Mesothelial cell of epicardium (in vitro differentiated cells): Measurements from ENCODE around the gene ARHGEF40. TPM values are rescaled to one million over a fixed set of nuclear protein-coding genes. Genes with fewer than 3 reads are reported as not detected.

ENCODE experiments used
- DNase-seq, 2 experiments: peaks; one replicate each; pipeline ENCODE4 v3.0.0; 2021; ENCODE audit warnings: low spot score in 2 of 2; ENCODE audit not compliant: unreplicated experiment in 2 of 2
- H3K27ac Mint-ChIP-seq: 2 replicates; pipeline ENCODE4 v1.8.0; 2021; ENCODE audit warnings: mixed read lengths
- H3K27me3 Mint-ChIP-seq: 2 replicates; pipeline ENCODE4 v1.8.0; 2021; ENCODE audit warnings: low read depth, mixed read lengths
- H3K36me3 Mint-ChIP-seq: 2 replicates; pipeline ENCODE4 v1.8.0; 2021; ENCODE audit warnings: mixed read lengths
- H3K4me1 Mint-ChIP-seq: 2 replicates; pipeline ENCODE4 v1.8.0; 2021; ENCODE audit warnings: mixed read lengths
- H3K4me3 Mint-ChIP-seq: 2 replicates; pipeline ENCODE4 v1.8.0; 2021; ENCODE audit warnings: mild to moderate bottlenecking, moderate library complexity, mixed read lengths
- H3K9me3 Mint-ChIP-seq: 2 replicates; pipeline ENCODE4 v1.8.0; 2021; ENCODE audit warnings: mixed read lengths
- CTCF ChIP-seq: fragments of 200-600 bp; sonication (generic); IDR thresholded peaks from one replicate; pipeline ENCODE4 v1.5.0; 2021; ENCODE audit warnings: antibody characterized with exemption; ENCODE audit not compliant: unreplicated experiment
- total RNA-seq: library from RNA; stranded (reverse); gene quantifications from 3 replicates; pipeline ENCODE4 v1.2.1, GENCODE V29; 2021

Gene ARHGEF40
- total RNA-seq, 1 donor from 2014 or later: 96.2 TPM

DNA sequence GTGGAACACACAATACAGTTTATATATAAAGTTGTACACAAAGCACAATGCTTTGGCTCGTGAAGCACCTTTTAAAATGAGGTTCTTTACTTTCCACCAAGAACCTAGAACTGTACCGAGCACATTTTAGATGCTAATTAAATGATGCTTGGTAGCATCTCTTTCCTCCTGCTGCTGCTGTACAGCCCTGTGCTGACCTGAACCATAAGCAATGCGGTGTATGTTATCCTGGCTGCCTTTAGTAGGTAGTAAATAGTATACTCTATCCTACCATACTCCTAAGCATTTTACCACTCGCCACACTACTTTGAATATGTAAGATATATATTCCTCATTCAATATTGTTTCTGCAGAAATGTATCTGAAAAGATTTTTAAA is 15.3 kb upstream of the ARHGEF40 start:
- Mint-ChIP-seq H3K36me3 (no peaks in the 10 kb centered on the region), H3K4me3 (no peak overlapping the region), H3K27me3 (no peaks in the 10 kb centered on the region), H3K9me3 (no peaks in the 10 kb centered on the region), H3K27ac (no peak overlapping the region), H3K4me1 (peaks cover 12% of the 10 kb centered on the region)
- no peak for DNase-seq
- no peak for TF ChIP-seq CTCF

GRCh38 chr14:21055432-21056117 is 14.5 kb upstream of the ARHGEF40 start:
- no peak overlapping the region for H3K4me3 Mint-ChIP-seq
- H3K27me3 Mint-ChIP-seq: no peaks in the 10 kb centered on the region
- DNase-seq: no peak
- H3K27ac Mint-ChIP-seq: no peak overlapping the region
- no peak for TF ChIP-seq CTCF
- H3K4me1 Mint-ChIP-seq: peaks cover 12% of the 10 kb centered on the region
- H3K36me3 Mint-ChIP-seq: no peaks in the 10 kb centered on the region
- no peaks in the 10 kb centered on the region for H3K9me3 Mint-ChIP-seq

DNA sequence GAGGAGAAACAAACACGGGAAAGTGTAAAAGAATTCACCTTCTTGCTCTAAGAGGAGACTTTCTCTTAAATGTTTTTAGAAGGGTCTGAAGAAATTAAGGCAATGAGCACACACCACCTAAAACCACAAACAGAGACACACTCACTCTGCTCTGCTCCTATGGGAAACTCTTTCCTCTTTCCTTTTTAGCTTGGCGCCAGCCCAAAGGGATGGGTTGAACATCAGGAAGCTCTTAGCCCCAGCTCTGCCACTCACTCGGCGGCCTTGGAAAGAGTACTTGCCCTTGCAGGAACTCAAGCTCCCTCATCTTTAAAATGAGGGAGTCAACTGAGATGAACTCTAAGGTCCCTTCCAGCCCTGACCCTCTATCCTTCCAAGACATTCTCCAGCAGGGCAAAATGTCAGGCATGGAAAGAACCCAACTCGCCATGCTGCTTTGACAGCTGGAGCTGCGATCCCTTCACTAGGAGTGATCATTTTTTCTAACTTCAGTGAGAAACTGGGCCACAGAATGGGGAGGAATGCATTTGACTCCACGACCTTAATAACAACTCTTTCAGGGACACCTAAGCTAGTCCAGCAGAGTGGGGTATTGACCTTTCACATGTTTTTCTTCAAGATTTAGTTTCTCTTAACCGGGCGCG is 13.5 kb upstream of the ARHGEF40 start:
- H3K4me3 Mint-ChIP-seq: no peak overlapping the region
- H3K9me3 Mint-ChIP-seq: no peaks in the 10 kb centered on the region
- no peaks in the 10 kb centered on the region for H3K36me3 Mint-ChIP-seq
- H3K27me3 Mint-ChIP-seq: no peaks in the 10 kb centered on the region
- no peak for DNase-seq
- no peak overlapping the region for H3K27ac Mint-ChIP-seq
- TF ChIP-seq CTCF: no peak
- H3K4me1 Mint-ChIP-seq: peaks cover 12% of the 10 kb centered on the region

- Mint-ChIP-seq H3K4me3 (no peak within 1 kb of the TSS), H3K9me3 (no peaks in the 10 kb centered on the region), H3K27me3 (no peaks in the 10 kb centered on the region), H3K4me1 (peaks cover 13% of the 10 kb centered on the region), H3K36me3 (no peaks in the 10 kb centered on the region), H3K27ac (no peak within 1 kb of the TSS)
- no peak for TF ChIP-seq CTCF
- DNase-seq: no peak
These were observed 12.1 kb upstream of the ARHGEF40 start, which contains the start of gene RNASE8 for GRCh38 chr14:21057803-21058675. RNASE8 (plus strand) TSS chr14:21057822; CDS start chr14:21057893, 71 bp downstream.

DNA sequence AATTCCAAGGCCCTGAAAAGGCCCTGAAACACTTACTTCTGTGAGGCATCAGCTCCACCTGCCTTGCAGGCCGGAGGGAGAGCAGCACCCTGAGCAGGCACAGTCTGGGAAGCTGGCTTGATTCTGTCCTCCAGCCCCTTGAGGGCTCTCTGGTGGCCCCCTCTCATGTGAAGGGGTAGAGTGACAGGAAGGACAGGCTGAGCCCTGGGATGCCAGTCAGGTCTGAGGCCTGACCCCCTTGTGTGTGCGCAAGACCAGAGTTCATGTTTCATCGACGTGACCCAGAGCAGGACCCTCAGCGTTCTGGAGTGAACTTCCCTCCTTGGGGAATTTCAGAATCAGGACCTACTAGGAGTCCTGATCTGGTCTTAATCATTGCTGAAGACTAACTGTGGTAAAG is 11.2 kb upstream of the ARHGEF40 start:
- no peaks in the 10 kb centered on the region for H3K36me3 Mint-ChIP-seq
- no peaks in the 10 kb centered on the region for H3K9me3 Mint-ChIP-seq
- no peak for DNase-seq
- no peak overlapping the region for H3K27ac Mint-ChIP-seq
- no peaks in the 10 kb centered on the region for H3K27me3 Mint-ChIP-seq
- H3K4me1 Mint-ChIP-seq: peaks cover 21% of the 10 kb centered on the region
- H3K4me3 Mint-ChIP-seq: no peak overlapping the region
- no peak for TF ChIP-seq CTCF
